WTC11 (cell line): ENCODE data around the gene STYK1.

Source experiments
- NR1H2 ChIP-seq: sonication (generic); formaldehyde crosslinking; IDR thresholded peaks from 2 replicates; pipeline ENCODE4 v1.9.0; 2021; ENCODE audit warnings: mild to moderate bottlenecking, moderate library complexity, missing genetic modification reagents
- SMAD4 ChIP-seq: sonication (generic); formaldehyde crosslinking; IDR thresholded peaks from 2 replicates; pipeline ENCODE4 v1.8.0; 2022; ENCODE audit warnings: mild to moderate bottlenecking, missing genetic modification reagents
- TEAD4 ChIP-seq: sonication (generic); formaldehyde crosslinking; IDR thresholded peaks from 2 replicates; pipeline ENCODE4 v1.8.0; 2022; ENCODE audit warnings: mild to moderate bottlenecking, missing genetic modification reagents
- TF ChIP-seq, protein P1 (sequence below): fragments of 200-600 bp; IDR thresholded peaks from 2 replicates; pipeline ENCODE4 v1.8.0; 2022; ENCODE audit warnings: antibody characterized with exemption

DNA sequence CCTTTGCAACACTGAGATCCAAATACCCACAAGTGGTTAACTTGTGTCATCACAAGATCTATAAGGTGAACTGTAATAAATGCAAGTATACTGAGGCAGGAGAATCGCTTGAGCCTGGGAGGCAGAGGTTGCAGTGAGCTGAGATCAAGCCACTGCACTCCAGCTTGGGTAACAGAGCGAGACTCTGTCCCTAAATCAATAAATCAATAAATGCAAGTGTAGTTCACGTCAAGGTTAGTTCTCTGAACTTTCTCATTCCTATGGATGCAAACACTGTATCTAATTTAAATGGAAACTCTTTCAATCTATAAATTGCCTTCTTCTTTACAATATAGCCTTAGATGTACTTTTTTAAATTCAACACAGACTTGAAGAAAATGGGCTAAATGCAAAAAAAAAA is 63.7 kb downstream of the STYK1 start:
- TF ChIP-seq, protein P1, sequence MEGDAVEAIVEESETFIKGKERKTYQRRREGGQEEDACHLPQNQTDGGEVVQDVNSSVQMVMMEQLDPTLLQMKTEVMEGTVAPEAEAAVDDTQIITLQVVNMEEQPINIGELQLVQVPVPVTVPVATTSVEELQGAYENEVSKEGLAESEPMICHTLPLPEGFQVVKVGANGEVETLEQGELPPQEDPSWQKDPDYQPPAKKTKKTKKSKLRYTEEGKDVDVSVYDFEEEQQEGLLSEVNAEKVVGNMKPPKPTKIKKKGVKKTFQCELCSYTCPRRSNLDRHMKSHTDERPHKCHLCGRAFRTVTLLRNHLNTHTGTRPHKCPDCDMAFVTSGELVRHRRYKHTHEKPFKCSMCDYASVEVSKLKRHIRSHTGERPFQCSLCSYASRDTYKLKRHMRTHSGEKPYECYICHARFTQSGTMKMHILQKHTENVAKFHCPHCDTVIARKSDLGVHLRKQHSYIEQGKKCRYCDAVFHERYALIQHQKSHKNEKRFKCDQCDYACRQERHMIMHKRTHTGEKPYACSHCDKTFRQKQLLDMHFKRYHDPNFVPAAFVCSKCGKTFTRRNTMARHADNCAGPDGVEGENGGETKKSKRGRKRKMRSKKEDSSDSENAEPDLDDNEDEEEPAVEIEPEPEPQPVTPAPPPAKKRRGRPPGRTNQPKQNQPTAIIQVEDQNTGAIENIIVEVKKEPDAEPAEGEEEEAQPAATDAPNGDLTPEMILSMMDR: no peak
- TF ChIP-seq SMAD4 (CRISPR knock-in tag) (no peak), NR1H2 (no peak), TEAD4 (CRISPR knock-in tag) (no peak)
